ENCODE results near the gene IRGQ.

Gene IRGQ

DNA sequence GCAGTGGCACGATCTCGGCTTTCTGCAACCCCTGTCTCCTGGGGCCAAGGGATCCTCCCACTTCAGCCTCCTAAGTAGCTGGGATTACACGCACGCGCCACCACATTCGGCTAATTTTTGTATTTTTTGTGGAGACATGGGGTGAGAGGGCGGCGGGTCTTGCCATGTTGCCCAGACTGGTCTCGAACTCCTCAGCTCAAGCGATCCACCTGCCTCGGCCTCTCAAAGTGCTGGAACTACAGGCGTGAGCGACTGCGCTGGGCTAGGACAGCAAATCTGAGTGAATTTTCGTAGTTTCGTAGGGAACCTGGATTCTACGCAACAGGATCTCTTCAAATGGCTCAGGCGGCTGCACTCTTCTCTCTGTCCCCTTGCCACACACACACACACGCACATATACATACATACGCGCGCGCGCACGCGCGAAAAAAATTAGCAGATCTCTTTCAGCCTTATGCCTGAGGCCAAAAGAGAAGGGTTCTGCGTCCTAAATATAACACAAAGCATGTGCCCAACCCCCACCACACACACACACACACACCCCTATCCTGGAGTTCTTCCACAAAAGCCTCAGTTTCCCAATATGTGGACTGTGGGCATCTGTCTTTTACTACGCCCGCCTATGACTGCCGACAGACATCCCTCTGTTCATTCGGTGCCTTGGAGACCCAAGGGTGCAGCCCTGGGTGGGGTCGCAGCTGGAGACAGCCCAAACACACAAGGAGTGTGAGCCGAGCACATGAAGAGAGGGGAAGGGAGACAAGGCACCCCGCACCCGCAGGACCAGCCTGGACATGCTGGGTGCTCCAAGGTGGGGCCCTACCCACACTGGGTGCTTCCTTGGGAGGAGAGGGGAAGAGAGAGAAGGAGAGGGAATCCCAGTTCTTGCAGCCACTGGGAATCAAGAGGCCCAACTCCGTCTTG lies 19.7 kb downstream of the IRGQ start (continued):
- TF ChIP-seq, protein P1, sequence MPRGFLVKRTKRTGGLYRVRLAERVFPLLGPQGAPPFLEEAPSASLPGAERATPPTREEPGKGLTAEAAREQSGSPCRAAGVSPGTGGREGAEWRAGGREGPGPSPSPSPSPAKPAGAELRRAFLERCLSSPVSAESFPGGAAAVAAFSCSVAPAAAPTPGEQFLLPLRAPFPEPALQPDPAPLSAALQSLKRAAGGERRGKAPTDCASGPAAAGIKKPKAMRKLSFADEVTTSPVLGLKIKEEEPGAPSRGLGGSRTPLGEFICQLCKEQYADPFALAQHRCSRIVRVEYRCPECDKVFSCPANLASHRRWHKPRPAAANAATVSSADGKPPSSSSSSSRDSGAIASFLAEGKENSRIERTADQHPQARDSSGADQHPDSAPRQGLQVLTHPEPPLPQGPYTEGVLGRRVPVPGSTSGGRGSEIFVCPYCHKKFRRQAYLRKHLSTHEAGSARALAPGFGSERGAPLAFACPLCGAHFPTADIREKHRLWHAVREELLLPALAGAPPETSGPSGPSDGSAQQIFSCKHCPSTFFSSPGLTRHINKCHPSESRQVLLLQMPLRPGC (tag by site-specific recombination; IDR thresholded peaks at IDR 0.05): no peak
- TF ChIP-seq ZSCAN23 (tag by site-specific recombination; IDR thresholded peaks at IDR 0.05): no peak
- TF ChIP-seq ZNF214 (tag by site-specific recombination; IDR thresholded peaks at IDR 0.05; ENCODE audit: borderline replicate concordance): no peak
- no peak for TF ChIP-seq ZBTB8A (tag by site-specific recombination; IDR thresholded peaks at IDR 0.05)
- TF ChIP-seq ZNF792 (tag by site-specific recombination; IDR thresholded peaks at IDR 0.05): no peak
- TF ChIP-seq ZNF830 (tag by site-specific recombination; IDR thresholded peaks at IDR 0.05; ENCODE audit: low read depth): no peak
- TF ChIP-seq ZNF146 (tag by site-specific recombination; IDR thresholded peaks at IDR 0.05): no peak
- TF ChIP-seq ZNF621 (tag by site-specific recombination; IDR thresholded peaks at IDR 0.05): no peak
- TF ChIP-seq, protein P2, sequence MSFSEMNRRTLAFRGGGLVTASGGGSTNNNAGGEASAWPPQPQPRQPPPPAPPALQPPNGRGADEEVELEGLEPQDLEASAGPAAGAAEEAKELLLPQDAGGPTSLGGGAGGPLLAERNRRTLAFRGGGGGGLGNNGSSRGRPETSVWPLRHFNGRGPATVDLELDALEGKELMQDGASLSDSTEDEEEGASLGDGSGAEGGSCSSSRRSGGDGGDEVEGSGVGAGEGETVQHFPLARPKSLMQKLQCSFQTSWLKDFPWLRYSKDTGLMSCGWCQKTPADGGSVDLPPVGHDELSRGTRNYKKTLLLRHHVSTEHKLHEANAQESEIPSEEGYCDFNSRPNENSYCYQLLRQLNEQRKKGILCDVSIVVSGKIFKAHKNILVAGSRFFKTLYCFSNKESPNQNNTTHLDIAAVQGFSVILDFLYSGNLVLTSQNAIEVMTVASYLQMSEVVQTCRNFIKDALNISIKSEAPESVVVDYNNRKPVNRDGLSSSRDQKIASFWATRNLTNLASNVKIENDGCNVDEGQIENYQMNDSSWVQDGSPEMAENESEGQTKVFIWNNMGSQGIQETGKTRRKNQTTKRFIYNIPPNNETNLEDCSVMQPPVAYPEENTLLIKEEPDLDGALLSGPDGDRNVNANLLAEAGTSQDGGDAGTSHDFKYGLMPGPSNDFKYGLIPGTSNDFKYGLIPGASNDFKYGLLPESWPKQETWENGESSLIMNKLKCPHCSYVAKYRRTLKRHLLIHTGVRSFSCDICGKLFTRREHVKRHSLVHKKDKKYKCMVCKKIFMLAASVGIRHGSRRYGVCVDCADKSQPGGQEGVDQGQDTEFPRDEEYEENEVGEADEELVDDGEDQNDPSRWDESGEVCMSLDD (tag by site-specific recombination; IDR thresholded peaks at IDR 0.05): 0 out of 2 replicates have a peak, but pooled peaks have one; percentile 28
- TF ChIP-seq, protein P3, sequence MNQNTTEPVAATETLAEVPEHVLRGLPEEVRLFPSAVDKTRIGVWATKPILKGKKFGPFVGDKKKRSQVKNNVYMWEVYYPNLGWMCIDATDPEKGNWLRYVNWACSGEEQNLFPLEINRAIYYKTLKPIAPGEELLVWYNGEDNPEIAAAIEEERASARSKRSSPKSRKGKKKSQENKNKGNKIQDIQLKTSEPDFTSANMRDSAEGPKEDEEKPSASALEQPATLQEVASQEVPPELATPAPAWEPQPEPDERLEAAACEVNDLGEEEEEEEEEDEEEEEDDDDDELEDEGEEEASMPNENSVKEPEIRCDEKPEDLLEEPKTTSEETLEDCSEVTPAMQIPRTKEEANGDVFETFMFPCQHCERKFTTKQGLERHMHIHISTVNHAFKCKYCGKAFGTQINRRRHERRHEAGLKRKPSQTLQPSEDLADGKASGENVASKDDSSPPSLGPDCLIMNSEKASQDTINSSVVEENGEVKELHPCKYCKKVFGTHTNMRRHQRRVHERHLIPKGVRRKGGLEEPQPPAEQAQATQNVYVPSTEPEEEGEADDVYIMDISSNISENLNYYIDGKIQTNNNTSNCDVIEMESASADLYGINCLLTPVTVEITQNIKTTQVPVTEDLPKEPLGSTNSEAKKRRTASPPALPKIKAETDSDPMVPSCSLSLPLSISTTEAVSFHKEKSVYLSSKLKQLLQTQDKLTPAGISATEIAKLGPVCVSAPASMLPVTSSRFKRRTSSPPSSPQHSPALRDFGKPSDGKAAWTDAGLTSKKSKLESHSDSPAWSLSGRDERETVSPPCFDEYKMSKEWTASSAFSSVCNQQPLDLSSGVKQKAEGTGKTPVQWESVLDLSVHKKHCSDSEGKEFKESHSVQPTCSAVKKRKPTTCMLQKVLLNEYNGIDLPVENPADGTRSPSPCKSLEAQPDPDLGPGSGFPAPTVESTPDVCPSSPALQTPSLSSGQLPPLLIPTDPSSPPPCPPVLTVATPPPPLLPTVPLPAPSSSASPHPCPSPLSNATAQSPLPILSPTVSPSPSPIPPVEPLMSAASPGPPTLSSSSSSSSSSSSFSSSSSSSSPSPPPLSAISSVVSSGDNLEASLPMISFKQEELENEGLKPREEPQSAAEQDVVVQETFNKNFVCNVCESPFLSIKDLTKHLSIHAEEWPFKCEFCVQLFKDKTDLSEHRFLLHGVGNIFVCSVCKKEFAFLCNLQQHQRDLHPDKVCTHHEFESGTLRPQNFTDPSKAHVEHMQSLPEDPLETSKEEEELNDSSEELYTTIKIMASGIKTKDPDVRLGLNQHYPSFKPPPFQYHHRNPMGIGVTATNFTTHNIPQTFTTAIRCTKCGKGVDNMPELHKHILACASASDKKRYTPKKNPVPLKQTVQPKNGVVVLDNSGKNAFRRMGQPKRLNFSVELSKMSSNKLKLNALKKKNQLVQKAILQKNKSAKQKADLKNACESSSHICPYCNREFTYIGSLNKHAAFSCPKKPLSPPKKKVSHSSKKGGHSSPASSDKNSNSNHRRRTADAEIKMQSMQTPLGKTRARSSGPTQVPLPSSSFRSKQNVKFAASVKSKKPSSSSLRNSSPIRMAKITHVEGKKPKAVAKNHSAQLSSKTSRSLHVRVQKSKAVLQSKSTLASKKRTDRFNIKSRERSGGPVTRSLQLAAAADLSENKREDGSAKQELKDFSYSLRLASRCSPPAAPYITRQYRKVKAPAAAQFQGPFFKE (tag by site-specific recombination; IDR thresholded peaks at IDR 0.05; ENCODE audit: borderline replicate concordance): no peak
- no peak for TF ChIP-seq ZNF292 (tag by site-specific recombination; IDR thresholded peaks at IDR 0.05; ENCODE audit: borderline replicate concordance, low read depth)
- TF ChIP-seq ZNF174 (tag by site-specific recombination; IDR thresholded peaks at IDR 0.05): no peak
- TF ChIP-seq SCRT1 (tag by site-specific recombination; IDR thresholded peaks at IDR 0.05; ENCODE audit: borderline replicate concordance): no peak
- TF ChIP-seq EGR2 (tag by site-specific recombination; IDR thresholded peaks at IDR 0.05; ENCODE audit: low read depth): no peak; the same call in 1 of the 2 replicates
- TF ChIP-seq, protein P4, sequence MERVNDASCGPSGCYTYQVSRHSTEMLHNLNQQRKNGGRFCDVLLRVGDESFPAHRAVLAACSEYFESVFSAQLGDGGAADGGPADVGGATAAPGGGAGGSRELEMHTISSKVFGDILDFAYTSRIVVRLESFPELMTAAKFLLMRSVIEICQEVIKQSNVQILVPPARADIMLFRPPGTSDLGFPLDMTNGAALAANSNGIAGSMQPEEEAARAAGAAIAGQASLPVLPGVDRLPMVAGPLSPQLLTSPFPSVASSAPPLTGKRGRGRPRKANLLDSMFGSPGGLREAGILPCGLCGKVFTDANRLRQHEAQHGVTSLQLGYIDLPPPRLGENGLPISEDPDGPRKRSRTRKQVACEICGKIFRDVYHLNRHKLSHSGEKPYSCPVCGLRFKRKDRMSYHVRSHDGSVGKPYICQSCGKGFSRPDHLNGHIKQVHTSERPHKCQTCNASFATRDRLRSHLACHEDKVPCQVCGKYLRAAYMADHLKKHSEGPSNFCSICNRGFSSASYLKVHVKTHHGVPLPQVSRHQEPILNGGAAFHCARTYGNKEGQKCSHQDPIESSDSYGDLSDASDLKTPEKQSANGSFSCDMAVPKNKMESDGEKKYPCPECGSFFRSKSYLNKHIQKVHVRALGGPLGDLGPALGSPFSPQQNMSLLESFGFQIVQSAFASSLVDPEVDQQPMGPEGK (tag by site-specific recombination; IDR thresholded peaks at IDR 0.05): no peak
- TF ChIP-seq ZNF791 (tag by site-specific recombination; IDR thresholded peaks at IDR 0.05): no peak
- TF ChIP-seq ZNF555 (tag by site-specific recombination; conservative IDR thresholded peaks at IDR 0.05): no peak
- no peak for TF ChIP-seq ZNF184 (tag by site-specific recombination; IDR thresholded peaks at IDR 0.05)
- TF ChIP-seq, protein P5, sequence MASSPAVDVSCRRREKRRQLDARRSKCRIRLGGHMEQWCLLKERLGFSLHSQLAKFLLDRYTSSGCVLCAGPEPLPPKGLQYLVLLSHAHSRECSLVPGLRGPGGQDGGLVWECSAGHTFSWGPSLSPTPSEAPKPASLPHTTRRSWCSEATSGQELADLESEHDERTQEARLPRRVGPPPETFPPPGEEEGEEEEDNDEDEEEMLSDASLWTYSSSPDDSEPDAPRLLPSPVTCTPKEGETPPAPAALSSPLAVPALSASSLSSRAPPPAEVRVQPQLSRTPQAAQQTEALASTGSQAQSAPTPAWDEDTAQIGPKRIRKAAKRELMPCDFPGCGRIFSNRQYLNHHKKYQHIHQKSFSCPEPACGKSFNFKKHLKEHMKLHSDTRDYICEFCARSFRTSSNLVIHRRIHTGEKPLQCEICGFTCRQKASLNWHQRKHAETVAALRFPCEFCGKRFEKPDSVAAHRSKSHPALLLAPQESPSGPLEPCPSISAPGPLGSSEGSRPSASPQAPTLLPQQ (tag by site-specific recombination; IDR thresholded peaks at IDR 0.05): no peak
- no peak for TF ChIP-seq ZNF16 (tag by site-specific recombination; IDR thresholded peaks at IDR 0.05; ENCODE audit: low read depth)
- TF ChIP-seq ZNF473 (tag by site-specific recombination; IDR thresholded peaks at IDR 0.05): no peak
- TF ChIP-seq FEZF1 (tag by site-specific recombination; IDR thresholded peaks at IDR 0.05): no peak
- TF ChIP-seq ZNF366 (tag by site-specific recombination; conservative IDR thresholded peaks at IDR 0.05): no peak
- TF ChIP-seq ZNF221 (tag by site-specific recombination; IDR thresholded peaks at IDR 0.05; ENCODE audit: borderline replicate concordance): no peak
- TF ChIP-seq ZNF548 (tag by site-specific recombination; IDR thresholded peaks at IDR 0.05): no peak
